NCI-H2171 treated with DMSO at 0.1 percent for 48 hours (cell line): ENCODE results near the gene RHOB.

Experiments used
- DNase-seq: peaks from one replicate; lab custom pipeline; 2025; lab: John Stamatoyannopoulos, UW

Gene RHOB

DNA sequence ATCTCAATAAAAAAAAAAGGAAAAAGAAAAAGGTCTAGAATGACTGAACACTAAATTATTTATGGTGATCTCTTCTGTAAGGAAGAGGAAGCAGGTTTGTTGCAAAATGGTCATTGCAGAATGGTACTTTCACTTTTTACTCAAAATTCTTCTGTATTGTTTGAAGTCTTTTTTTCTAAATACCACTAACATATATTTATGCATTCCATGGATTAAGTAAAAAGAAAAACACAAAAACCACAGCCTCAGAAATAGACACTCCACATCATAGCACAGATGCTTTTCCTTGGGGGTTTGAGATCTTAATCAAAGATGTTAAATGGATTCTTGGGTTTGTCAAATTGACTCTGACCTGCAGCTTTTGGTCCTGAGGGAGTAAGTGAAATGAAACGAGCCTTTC is 47.4 kb downstream of the RHOB start:
- DNase-seq: no peak

DNA sequence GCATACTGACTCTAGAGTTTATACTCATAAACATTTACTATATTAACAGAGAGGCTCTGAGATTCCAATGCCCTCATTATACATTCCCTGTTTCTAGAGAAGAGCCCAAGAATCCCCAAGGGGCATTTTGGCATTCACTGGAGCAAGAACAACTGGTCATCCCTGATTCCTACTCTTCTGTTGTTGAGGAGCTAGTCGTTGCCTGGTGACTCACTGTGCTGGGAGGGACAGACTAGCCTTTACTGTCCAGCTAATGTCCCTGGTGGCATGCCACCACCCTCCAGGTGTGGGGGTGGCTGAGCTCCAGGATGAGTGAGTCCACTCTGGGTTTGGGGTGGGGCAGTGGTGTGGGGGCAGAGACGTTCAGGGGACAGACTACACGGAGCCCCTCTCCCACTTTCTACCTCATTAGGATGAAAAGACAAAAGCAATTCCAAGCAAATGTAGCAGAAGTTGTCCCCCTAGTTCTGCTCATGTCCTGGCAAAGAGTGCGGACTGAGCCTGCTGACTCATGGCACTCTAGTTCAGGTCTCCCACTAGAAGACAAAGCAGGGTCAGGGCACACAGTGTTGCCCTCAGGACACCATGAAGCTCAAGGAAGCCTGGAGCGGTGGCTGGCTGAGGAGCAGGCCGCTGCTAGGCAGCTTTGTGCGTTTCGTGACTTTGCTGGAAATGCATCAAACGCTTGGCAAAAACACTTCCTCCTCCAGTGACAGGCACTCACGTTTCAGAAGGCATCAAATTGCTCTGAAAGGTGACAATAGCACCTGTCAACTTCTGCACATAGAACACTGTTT is 49.4 kb downstream of the RHOB start:
- DNase-seq: peak; percentile 45

DNA sequence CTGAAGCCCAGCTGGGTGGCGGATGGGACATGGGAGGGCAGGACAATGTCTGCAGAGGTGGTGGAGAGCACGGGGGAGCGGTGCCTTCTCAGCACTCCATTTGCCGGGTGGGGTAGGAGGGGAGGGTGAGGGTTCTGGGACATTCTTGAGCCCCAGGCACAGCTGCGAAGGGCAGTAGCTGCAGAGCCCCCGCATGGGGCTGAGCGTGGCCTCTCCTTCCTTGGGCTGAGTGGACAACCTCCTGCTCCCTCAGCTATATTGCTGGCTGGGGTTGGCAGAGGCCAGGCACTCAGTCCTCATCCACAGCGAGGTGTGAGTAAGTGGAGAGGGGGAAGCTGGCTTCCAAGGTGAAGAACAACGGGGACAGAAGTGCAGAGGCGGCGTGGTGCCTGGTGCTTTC is 50.1 kb downstream of the RHOB start:
- no peak for DNase-seq
